HepG2 (cell line): ENCODE data around the gene ST3GAL4. TPM values are rescaled to one million over a fixed set of nuclear protein-coding genes. Genes with fewer than 3 reads are reported as not detected.
A peak's percentile ranks its signal among the peaks of the same experiment; 100 is the strongest.

ENCODE experiments used
- ZNF547 ChIP-seq: sonication (generic); formaldehyde crosslinking; IDR thresholded peaks from 2 replicates; pipeline ENCODE4 v1.5.1; 2020; ENCODE audit warnings: mild to moderate bottlenecking, missing genetic modification reagents
- ZNF607 ChIP-seq: sonication (generic); formaldehyde crosslinking; IDR thresholded peaks from 2 replicates; pipeline ENCODE4 v1.5.1; 2020; ENCODE audit warnings: missing genetic modification reagents, mild to moderate bottlenecking, borderline replicate concordance
- ZNF746 ChIP-seq: sonication (generic); formaldehyde crosslinking; IDR thresholded peaks from 2 replicates; pipeline ENCODE4 v1.8.0; 2022; ENCODE audit warnings: mild to moderate bottlenecking, missing genetic modification reagents
- polyA plus RNA-seq, 8 experiments: library from polyadenylated mRNA; depleted of rRNA in 3 of 8; stranded (reverse) in 7 of 8; unstranded in 1 of 8; fragments of >200 nt; fragmentation: Illumina TruSeq in 4 of 8; extraction: Trizol in 4 of 8; gene quantifications; 2 replicates each; pipeline versions ENCODE4 v1.2.1 to v1.2.3, GENCODE V29; 2011 to 2016; ENCODE audit warnings: low read depth in 4 of 8, missing spikeins in 1 of 8, mixed read lengths in 1 of 8; ENCODE audit not compliant: insufficient read depth in 1 of 8
- total RNA-seq, 5 experiments: library from RNA; depleted of rRNA; stranded (reverse); fragments of >200 nt; fragmentation: Illumina TruSeq; extraction: Trizol; gene quantifications; 2 replicates each; pipeline ENCODE4 v1.2.3, GENCODE V29; 2016; ENCODE audit warnings: low read depth in 1 of 5
- TF ChIP-seq, protein P1 (sequence below), 2 experiments: fragments of 450-650 bp in 1 of 2; sonication (generic) in 1 of 2; formaldehyde crosslinking in 1 of 2; IDR thresholded peaks; 2 replicates each; pipeline versions ENCODE4 v1.6.1 to v1.8.0; 2016 to 2022; ENCODE audit warnings: antibody characterized with exemption in 1 of 2, mild to moderate bottlenecking in 1 of 2, missing genetic modification reagents in 1 of 2
- TF ChIP-seq, protein P2 (sequence below): sonication (generic); IDR thresholded peaks from 2 replicates; pipeline ENCODE4 v1.6.1; 2016; ENCODE audit warnings: low read depth, borderline replicate concordance
- TF ChIP-seq, protein P3 (sequence below): sonication (generic); formaldehyde crosslinking; IDR thresholded peaks from 2 replicates; pipeline ENCODE4 v1.5.0; 2020; ENCODE audit warnings: mild to moderate bottlenecking, missing genetic modification reagents, borderline replicate concordance
- TF ChIP-seq, protein P4 (sequence below): sonication (generic); formaldehyde crosslinking; IDR thresholded peaks from 2 replicates; pipeline ENCODE4 v1.4.0; 2020; ENCODE audit warnings: missing genetic modification reagents
- TF ChIP-seq, protein P5 (sequence below): sonication (generic); formaldehyde crosslinking; IDR thresholded peaks from 2 replicates; pipeline ENCODE4 v1.5.0; 2020; ENCODE audit warnings: missing genetic modification reagents

The ST3GAL4 gene
- total and polyA plus RNA-seq, 2 of the 13 experiments (the other 11 are each of a cell fraction or from before 2014, with no cell fraction given) = 9.1 to 13.3 TPM

DNA sequence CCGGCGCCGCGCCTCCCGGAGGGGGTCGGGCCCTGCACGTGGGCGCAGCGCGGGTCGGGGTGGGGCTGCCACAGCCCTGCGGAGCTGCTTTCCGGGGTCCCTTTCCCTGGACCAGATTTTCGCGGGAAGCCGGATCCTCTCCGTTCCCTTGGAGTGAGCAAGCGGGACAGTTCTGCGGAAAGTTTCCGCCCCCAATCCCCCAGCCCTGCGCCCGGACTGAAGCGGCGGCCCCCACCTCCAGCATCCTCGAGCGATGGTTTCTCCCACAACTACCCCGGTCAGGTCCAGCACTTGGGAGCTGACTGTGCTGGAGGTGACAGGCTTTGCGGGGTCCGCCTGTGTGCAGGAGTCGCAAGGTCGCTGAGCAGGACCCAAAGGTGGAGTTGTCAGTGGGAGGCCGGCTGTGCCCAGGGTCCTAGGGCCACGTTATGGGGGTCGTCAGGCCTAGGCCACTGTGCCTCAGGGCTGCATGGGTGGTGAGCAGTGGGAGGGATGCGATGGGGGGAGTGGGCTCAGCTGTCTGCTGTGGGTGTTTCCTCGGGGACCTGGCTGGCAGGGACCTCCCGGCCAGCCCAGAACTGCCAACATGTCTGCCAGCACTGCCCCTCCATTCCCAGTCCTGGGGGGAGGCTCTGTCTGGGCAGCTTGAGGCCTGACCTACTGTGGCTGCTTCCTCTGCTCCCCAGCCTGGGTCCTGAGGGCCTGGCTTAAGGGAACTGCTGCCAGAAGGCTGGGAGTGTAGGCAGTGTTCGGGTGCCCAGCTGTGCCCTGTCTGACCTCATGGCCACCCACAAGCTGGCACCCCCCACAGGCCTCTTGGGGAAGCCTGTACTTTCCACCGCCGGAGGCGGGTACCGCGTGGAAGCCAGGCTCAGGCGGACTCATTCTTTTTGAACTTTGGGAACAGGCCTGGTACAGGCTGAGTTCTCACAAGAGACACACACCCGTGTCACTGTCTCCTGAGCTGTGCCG lies 726 bp downstream of the ST3GAL4 start (continued):
- TF ChIP-seq, protein P1, sequence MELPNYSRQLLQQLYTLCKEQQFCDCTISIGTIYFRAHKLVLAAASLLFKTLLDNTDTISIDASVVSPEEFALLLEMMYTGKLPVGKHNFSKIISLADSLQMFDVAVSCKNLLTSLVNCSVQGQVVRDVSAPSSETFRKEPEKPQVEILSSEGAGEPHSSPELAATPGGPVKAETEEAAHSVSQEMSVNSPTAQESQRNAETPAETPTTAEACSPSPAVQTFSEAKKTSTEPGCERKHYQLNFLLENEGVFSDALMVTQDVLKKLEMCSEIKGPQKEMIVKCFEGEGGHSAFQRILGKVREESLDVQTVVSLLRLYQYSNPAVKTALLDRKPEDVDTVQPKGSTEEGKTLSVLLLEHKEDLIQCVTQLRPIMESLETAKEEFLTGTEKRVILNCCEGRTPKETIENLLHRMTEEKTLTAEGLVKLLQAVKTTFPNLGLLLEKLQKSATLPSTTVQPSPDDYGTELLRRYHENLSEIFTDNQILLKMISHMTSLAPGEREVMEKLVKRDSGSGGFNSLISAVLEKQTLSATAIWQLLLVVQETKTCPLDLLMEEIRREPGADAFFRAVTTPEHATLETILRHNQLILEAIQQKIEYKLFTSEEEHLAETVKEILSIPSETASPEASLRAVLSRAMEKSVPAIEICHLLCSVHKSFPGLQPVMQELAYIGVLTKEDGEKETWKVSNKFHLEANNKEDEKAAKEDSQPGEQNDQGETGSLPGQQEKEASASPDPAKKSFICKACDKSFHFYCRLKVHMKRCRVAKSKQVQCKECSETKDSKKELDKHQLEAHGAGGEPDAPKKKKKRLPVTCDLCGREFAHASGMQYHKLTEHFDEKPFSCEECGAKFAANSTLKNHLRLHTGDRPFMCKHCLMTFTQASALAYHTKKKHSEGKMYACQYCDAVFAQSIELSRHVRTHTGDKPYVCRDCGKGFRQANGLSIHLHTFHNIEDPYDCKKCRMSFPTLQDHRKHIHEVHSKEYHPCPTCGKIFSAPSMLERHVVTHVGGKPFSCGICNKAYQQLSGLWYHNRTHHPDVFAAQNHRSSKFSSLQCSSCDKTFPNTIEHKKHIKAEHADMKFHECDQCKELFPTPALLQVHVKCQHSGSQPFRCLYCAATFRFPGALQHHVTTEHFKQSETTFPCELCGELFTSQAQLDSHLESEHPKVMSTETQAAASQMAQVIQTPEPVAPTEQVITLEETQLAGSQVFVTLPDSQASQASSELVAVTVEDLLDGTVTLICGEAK (IDR thresholded peaks at IDR 0.05) = no peak
- TF ChIP-seq, protein P1 (CRISPR knock-in tag; IDR thresholded peaks at IDR 0.05) = 0 out of 2 replicates have a peak, but pooled peaks have one; percentile 6
- TF ChIP-seq, protein P2, sequence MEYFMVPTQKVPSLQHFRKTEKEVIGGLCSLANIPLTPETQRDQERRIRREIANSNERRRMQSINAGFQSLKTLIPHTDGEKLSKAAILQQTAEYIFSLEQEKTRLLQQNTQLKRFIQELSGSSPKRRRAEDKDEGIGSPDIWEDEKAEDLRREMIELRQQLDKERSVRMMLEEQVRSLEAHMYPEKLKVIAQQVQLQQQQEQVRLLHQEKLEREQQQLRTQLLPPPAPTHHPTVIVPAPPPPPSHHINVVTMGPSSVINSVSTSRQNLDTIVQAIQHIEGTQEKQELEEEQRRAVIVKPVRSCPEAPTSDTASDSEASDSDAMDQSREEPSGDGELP = 0 out of 2 replicates have a peak, but pooled peaks have one; percentile 22
- TF ChIP-seq, protein P3, sequence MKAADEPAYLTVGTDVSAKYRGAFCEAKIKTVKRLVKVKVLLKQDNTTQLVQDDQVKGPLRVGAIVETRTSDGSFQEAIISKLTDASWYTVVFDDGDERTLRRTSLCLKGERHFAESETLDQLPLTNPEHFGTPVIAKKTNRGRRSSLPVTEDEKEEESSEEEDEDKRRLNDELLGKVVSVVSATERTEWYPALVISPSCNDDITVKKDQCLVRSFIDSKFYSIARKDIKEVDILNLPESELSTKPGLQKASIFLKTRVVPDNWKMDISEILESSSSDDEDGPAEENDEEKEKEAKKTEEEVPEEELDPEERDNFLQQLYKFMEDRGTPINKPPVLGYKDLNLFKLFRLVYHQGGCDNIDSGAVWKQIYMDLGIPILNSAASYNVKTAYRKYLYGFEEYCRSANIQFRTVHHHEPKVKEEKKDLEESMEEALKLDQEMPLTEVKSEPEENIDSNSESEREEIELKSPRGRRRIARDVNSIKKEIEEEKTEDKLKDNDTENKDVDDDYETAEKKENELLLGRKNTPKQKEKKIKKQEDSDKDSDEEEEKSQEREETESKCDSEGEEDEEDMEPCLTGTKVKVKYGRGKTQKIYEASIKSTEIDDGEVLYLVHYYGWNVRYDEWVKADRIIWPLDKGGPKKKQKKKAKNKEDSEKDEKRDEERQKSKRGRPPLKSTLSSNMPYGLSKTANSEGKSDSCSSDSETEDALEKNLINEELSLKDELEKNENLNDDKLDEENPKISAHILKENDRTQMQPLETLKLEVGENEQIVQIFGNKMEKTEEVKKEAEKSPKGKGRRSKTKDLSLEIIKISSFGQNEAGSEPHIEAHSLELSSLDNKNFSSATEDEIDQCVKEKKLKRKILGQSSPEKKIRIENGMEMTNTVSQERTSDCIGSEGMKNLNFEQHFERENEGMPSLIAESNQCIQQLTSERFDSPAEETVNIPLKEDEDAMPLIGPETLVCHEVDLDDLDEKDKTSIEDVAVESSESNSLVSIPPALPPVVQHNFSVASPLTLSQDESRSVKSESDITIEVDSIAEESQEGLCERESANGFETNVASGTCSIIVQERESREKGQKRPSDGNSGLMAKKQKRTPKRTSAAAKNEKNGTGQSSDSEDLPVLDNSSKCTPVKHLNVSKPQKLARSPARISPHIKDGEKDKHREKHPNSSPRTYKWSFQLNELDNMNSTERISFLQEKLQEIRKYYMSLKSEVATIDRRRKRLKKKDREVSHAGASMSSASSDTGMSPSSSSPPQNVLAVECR (CRISPR knock-in tag) = peak; percentile 25; the same call in 1 of the 2 replicates
- TF ChIP-seq, protein P4, sequence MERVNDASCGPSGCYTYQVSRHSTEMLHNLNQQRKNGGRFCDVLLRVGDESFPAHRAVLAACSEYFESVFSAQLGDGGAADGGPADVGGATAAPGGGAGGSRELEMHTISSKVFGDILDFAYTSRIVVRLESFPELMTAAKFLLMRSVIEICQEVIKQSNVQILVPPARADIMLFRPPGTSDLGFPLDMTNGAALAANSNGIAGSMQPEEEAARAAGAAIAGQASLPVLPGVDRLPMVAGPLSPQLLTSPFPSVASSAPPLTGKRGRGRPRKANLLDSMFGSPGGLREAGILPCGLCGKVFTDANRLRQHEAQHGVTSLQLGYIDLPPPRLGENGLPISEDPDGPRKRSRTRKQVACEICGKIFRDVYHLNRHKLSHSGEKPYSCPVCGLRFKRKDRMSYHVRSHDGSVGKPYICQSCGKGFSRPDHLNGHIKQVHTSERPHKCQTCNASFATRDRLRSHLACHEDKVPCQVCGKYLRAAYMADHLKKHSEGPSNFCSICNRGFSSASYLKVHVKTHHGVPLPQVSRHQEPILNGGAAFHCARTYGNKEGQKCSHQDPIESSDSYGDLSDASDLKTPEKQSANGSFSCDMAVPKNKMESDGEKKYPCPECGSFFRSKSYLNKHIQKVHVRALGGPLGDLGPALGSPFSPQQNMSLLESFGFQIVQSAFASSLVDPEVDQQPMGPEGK (CRISPR knock-in tag) = peak; percentile 27; the same call in 1 of the 2 replicates
- TF ChIP-seq, protein P5, sequence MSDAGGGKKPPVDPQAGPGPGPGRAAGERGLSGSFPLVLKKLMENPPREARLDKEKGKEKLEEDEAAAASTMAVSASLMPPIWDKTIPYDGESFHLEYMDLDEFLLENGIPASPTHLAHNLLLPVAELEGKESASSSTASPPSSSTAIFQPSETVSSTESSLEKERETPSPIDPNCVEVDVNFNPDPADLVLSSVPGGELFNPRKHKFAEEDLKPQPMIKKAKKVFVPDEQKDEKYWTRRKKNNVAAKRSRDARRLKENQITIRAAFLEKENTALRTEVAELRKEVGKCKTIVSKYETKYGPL (CRISPR knock-in tag) = no peak
- TF ChIP-seq ZNF607 (0 out of 2 replicates have a peak, but pooled peaks have one; percentile 44), ZNF746 (CRISPR knock-in tag) (0 out of 2 replicates have a peak, but pooled peaks have one; percentile 18), ZNF547 (peak; percentile 28; the same call in 1 of the 2 replicates)
